Sigmoid colon (tissue), 4 donors: ENCODE data around the gene ANXA2.

Experiments used
- EP300 ChIP-seq, 4 donors: sonication (generic); formaldehyde crosslinking; IDR thresholded peaks; one replicate each; pipeline ENCODE4 v1.6.1; 2017; ENCODE audit warnings: antibody characterized with exemption in 4 of 4
- POLR2AphosphoS5 ChIP-seq, 4 donors: sonication (generic); formaldehyde crosslinking; IDR thresholded peaks; one replicate each; pipeline ENCODE4 v1.6.1; 2017; ENCODE audit warnings: antibody characterized with exemption in 4 of 4
- TF ChIP-seq, protein P1 (sequence below), 4 experiments: fragments of 450-650 bp in 3 of 4; fragments of 200-600 bp in 1 of 4; IDR thresholded peaks; one replicate each; pipeline ENCODE4 v1.5.1; 2016 to 2019; ENCODE audit warnings: antibody characterized with exemption in 4 of 4, mild to moderate bottlenecking in 3 of 4, moderate library complexity in 2 of 4

DNA sequence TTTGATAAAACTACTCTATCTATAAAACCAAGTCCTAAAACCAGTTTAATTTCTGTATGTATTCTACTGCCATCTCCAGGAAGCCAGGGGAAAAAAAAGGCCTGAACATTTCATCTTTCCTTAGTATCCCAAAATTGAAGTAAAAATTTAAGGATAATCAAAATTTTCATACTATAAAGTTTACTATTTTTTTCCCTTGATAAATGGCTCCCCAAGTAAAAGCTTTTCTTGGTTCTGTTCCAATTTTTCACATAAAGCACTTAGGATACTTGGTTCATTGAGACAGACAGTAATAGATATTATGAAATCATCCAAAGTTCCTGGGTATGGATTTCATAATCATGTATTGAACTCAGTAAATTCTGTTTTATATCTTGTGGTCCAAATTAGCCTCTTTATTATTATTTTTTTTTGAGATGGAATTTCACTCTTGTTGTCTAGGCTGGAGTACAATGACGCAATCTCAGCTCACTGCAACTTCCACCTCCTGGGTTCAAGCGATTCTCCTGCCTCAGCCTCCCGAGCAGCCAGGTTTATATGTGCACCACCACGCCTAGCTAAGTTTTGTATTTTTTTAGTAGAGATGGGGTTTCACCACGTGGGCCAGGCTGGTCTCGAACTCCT lies 46.6 kb upstream of the ANXA2 start:
- TF ChIP-seq EP300 (IDR thresholded peaks at IDR 0.05) (no peak), POLR2AphosphoS5 (IDR thresholded peaks at IDR 0.05) (no peak)
- TF ChIP-seq, protein P1, sequence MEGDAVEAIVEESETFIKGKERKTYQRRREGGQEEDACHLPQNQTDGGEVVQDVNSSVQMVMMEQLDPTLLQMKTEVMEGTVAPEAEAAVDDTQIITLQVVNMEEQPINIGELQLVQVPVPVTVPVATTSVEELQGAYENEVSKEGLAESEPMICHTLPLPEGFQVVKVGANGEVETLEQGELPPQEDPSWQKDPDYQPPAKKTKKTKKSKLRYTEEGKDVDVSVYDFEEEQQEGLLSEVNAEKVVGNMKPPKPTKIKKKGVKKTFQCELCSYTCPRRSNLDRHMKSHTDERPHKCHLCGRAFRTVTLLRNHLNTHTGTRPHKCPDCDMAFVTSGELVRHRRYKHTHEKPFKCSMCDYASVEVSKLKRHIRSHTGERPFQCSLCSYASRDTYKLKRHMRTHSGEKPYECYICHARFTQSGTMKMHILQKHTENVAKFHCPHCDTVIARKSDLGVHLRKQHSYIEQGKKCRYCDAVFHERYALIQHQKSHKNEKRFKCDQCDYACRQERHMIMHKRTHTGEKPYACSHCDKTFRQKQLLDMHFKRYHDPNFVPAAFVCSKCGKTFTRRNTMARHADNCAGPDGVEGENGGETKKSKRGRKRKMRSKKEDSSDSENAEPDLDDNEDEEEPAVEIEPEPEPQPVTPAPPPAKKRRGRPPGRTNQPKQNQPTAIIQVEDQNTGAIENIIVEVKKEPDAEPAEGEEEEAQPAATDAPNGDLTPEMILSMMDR (IDR thresholded peaks at IDR 0.05): peak in 1 of 4 experiments; percentile 59
